ENCODE results near the gene HOXC12.

Gene HOXC12

GRCh38 chr12:53935383-53936341 lies 19.0 kb upstream of the HOXC12 start:
- Histone ChIP-seq H3K27me3 (ENCODE audit: control insufficient read depth, insufficient read depth, low read length) (peaks cover 98% of the 10 kb centered on the region), H3K9ac (ENCODE audit: low read length) (no peak overlapping the region), H3K4me1 (ENCODE audit: control insufficient read depth, insufficient read depth, low read length) (peaks cover 6% of the 10 kb centered on the region), H3K9me3 (ENCODE audit: control insufficient read depth, low read length) (no peaks in the 10 kb centered on the region), H3K36me3 (ENCODE audit: control insufficient read depth, insufficient read depth, low read length) (no peaks in the 10 kb centered on the region), H3K4me3 (ENCODE audit: low read length) (no peak overlapping the region)

GRCh38 chr12:53937099-53937498 lies 17.6 kb upstream of the HOXC12 start:
- H3K36me3 ChIP-seq (ENCODE audit: control insufficient read depth, insufficient read depth, low read length) = no peaks in the 10 kb centered on the region
- H3K9me3 ChIP-seq (ENCODE audit: control insufficient read depth, low read length) = no peaks in the 10 kb centered on the region
- H3K9ac ChIP-seq (ENCODE audit: low read length) = no peak overlapping the region
- H3K4me3 ChIP-seq (ENCODE audit: low read length) = no peak overlapping the region
- peaks cover 98% of the 10 kb centered on the region for H3K27me3 ChIP-seq (ENCODE audit: control insufficient read depth, insufficient read depth, low read length)
- peaks cover 6% of the 10 kb centered on the region for H3K4me1 ChIP-seq (ENCODE audit: control insufficient read depth, insufficient read depth, low read length)

GRCh38 chr12:53937596-53938325 lies 16.9 kb upstream of the HOXC12 start:
- no peaks in the 10 kb centered on the region for H3K9me3 ChIP-seq (ENCODE audit: control insufficient read depth, low read length)
- no peaks in the 10 kb centered on the region for H3K36me3 ChIP-seq (ENCODE audit: control insufficient read depth, insufficient read depth, low read length)
- peaks cover 6% of the 10 kb centered on the region for H3K4me1 ChIP-seq (ENCODE audit: control insufficient read depth, insufficient read depth, low read length)
- H3K27me3 ChIP-seq (ENCODE audit: control insufficient read depth, insufficient read depth, low read length) = peaks cover 97% of the 10 kb centered on the region
- H3K9ac ChIP-seq (ENCODE audit: low read length) = no peak overlapping the region
- H3K4me3 ChIP-seq (ENCODE audit: low read length) = no peak overlapping the region

- no peak within 1 kb of the TSS for H3K9ac ChIP-seq (ENCODE audit: low read length)
- no peak within 1 kb of the TSS for H3K4me3 ChIP-seq (ENCODE audit: low read length)
- H3K27me3 ChIP-seq (ENCODE audit: control insufficient read depth, insufficient read depth, low read length) = peaks cover 96% of the 10 kb centered on the region
- H3K4me1 ChIP-seq (ENCODE audit: control insufficient read depth, insufficient read depth, low read length) = peaks cover 6% of the 10 kb centered on the region
- no peaks in the 10 kb centered on the region for H3K9me3 ChIP-seq (ENCODE audit: control insufficient read depth, low read length)
- H3K36me3 ChIP-seq (ENCODE audit: control insufficient read depth, insufficient read depth, low read length) = no peaks in the 10 kb centered on the region
Observed at GRCh38 chr12:53938326-53939140, 16.2 kb upstream of the HOXC12 start, which contains the start of gene HOXC13. HOXC13 (plus strand) TSS chr12:53938831; CDS start chr12:53938907, 76 bp downstream.

DNA sequence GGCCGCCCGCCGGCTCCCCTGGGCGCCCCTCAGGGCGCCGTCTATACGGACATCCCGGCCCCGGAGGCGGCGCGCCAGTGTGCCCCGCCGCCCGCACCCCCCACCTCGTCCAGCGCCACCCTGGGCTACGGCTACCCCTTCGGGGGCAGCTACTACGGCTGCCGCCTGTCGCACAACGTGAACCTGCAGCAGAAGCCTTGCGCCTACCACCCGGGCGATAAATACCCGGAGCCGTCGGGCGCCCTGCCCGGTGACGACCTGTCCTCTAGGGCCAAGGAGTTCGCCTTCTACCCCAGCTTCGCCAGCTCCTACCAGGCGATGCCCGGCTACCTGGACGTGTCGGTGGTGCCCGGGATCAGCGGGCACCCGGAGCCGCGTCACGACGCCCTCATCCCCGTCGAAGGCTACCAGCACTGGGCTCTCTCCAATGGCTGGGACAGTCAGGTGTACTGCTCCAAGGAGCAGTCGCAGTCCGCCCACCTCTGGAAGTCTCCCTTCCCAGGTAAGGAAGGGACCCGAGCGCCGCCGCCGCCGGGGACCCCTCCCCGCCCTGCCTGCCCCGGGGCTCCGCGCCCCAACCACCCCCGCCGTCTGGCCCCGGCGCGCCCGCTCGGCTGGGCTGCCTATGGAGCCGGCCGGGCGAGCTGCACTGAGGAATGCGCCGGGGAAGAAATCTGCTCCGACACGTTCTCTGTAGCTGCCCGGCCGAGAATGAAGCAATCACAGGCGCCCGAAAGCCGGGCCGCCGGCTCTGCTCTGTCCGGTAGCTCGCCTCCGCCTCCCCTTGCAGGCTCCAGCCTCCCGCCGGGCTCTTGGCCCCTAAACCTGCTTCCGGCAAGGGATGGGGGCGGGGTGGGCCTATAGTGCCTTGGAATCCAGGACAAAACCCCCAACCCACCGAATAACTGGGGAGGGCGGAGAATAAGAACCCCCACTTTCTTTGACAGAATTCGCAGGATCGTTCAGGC lies 15.3 kb upstream of the HOXC12 start:
- Histone ChIP-seq H3K4me1 (ENCODE audit: control insufficient read depth, insufficient read depth, low read length) (peaks cover 6% of the 10 kb centered on the region), H3K27me3 (ENCODE audit: control insufficient read depth, insufficient read depth, low read length) (peaks cover 96% of the 10 kb centered on the region), H3K4me3 (ENCODE audit: low read length) (no peak overlapping the region), H3K36me3 (ENCODE audit: control insufficient read depth, insufficient read depth, low read length) (no peaks in the 10 kb centered on the region), H3K9me3 (ENCODE audit: control insufficient read depth, low read length) (no peaks in the 10 kb centered on the region), H3K9ac (ENCODE audit: low read length) (no peak overlapping the region)

- peaks cover 96% of the 10 kb centered on the region for H3K27me3 ChIP-seq (ENCODE audit: control insufficient read depth, insufficient read depth, low read length)
- H3K4me1 ChIP-seq (ENCODE audit: control insufficient read depth, insufficient read depth, low read length) = peaks cover 6% of the 10 kb centered on the region
- no peaks in the 10 kb centered on the region for H3K36me3 ChIP-seq (ENCODE audit: control insufficient read depth, insufficient read depth, low read length)
- no peaks in the 10 kb centered on the region for H3K9me3 ChIP-seq (ENCODE audit: control insufficient read depth, low read length)
- H3K9ac ChIP-seq (ENCODE audit: low read length) = no peak overlapping the region
- no peak overlapping the region for H3K4me3 ChIP-seq (ENCODE audit: low read length)
Observed at GRCh38 chr12:53940443-53941014, 14.2 kb upstream of the HOXC12 start.

DNA sequence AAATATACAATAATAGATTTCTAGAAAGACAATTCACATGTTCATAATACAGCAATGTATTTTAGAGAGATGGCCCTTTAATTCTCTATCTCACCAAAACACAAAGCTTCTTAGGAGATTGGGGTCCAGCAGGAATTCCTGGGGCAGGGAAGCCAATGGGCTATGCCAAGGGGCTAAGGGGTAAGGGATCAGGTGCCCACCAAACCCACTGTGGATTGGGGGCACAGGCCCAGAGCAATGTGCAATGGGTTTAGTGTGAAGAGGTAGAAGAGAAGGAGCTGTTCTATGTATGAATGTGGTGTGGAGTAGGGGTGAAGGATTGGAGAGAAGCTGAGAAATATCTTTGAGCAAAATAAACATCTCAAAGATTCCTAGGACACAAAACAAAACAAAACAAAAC lies 13.5 kb upstream of the HOXC12 start:
- no peak overlapping the region for H3K4me3 ChIP-seq (ENCODE audit: low read length)
- H3K27me3 ChIP-seq (ENCODE audit: control insufficient read depth, insufficient read depth, low read length) = peaks cover 96% of the 10 kb centered on the region
- H3K36me3 ChIP-seq (ENCODE audit: control insufficient read depth, insufficient read depth, low read length) = no peaks in the 10 kb centered on the region

DNA sequence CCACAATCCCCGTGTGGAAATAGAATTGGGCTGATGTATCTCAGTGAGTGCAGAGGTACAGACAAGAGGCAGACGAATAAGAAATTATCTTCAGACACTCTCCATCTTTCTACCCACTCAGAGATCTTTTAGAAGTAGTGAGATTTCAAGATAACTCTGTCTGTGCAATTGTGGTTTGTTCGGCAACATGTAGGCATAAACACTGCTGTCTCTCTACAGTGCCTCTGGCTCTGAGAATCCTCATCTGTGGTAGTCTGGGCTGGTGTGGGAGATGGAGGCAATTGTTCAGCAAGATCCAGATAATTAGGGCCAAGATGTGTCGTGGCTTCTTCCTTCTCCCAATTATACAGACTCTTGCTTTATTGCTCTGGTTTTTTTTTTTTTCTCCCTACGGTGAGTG lies 13.0 kb upstream of the HOXC12 start:
- H3K4me3 ChIP-seq (ENCODE audit: low read length) = no peak overlapping the region
- H3K36me3 ChIP-seq (ENCODE audit: control insufficient read depth, insufficient read depth, low read length) = no peaks in the 10 kb centered on the region
- peaks cover 95% of the 10 kb centered on the region for H3K27me3 ChIP-seq (ENCODE audit: control insufficient read depth, insufficient read depth, low read length)
- no peak overlapping the region for H3K9ac ChIP-seq (ENCODE audit: low read length)
- H3K4me1 ChIP-seq (ENCODE audit: control insufficient read depth, insufficient read depth, low read length) = peaks cover 6% of the 10 kb centered on the region
- H3K9me3 ChIP-seq (ENCODE audit: control insufficient read depth, low read length) = no peaks in the 10 kb centered on the region

More for the DNA sequence above, 13.5 kb upstream of the HOXC12 start:
- no peak overlapping the region for H3K9ac ChIP-seq (ENCODE audit: low read length)
- peaks cover 6% of the 10 kb centered on the region for H3K4me1 ChIP-seq (ENCODE audit: control insufficient read depth, insufficient read depth, low read length)
- no peaks in the 10 kb centered on the region for H3K9me3 ChIP-seq (ENCODE audit: control insufficient read depth, low read length)

DNA sequence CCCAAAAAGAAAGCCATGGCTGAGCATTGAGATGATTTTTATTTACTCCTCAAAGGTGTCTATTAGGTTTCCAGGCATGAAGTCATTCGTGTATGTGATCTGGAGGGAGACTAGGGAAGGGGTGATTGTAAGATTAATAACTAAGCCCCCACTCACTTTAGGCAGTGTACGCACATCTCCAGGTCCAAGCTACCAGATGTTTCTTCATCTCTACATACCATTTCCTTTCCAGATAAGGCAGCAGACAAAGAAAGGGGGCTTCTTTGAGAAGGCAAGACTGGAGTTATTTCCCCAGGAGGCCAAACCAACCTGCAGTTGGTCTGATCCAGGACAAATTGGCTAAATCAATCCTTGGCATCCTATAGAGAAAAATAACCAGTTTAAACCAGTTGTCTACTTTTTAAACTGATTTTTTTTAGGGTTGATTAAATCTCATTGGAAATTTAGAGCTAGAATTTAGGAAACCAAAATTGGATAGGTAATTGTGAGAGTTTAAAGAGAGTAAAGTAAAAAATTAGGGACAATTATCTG lies 12.2 kb upstream of the HOXC12 start:
- Histone ChIP-seq H3K9me3 (ENCODE audit: control insufficient read depth, low read length) (no peaks in the 10 kb centered on the region), H3K4me1 (ENCODE audit: control insufficient read depth, insufficient read depth, low read length) (peaks cover 6% of the 10 kb centered on the region), H3K27me3 (ENCODE audit: control insufficient read depth, insufficient read depth, low read length) (peaks cover 94% of the 10 kb centered on the region), H3K36me3 (ENCODE audit: control insufficient read depth, insufficient read depth, low read length) (no peaks in the 10 kb centered on the region), H3K9ac (ENCODE audit: low read length) (no peak overlapping the region), H3K4me3 (ENCODE audit: low read length) (no peak overlapping the region)

GRCh38 chr12:53944209-53944608 lies 10.5 kb upstream of the HOXC12 start:
- H3K4me1 ChIP-seq (ENCODE audit: control insufficient read depth, insufficient read depth, low read length) = no peaks in the 10 kb centered on the region
- H3K27me3 ChIP-seq (ENCODE audit: control insufficient read depth, insufficient read depth, low read length) = peaks cover 94% of the 10 kb centered on the region
- H3K9me3 ChIP-seq (ENCODE audit: control insufficient read depth, low read length) = no peaks in the 10 kb centered on the region
- H3K4me3 ChIP-seq (ENCODE audit: low read length) = no peak overlapping the region
- H3K9ac ChIP-seq (ENCODE audit: low read length) = no peak overlapping the region
- H3K36me3 ChIP-seq (ENCODE audit: control insufficient read depth, insufficient read depth, low read length) = no peaks in the 10 kb centered on the region
